Measurements from ENCODE around the gene DNAAF6. TPM values are rescaled to one million over a fixed set of nuclear protein-coding genes. Genes with fewer than 3 reads are reported as not detected.

Gene DNAAF6
- total and polyA plus RNA-seq, 2 donors (not counting 3 experiments of a cell fraction or from before 2014, with no cell fraction given) = not detected

Small RNA genes lying within 50 kb of the gene (small RNA-seq; reads per million reads assigned to genes)
- not detected for gene RF00019 (ENCODE audit: insufficient read depth, insufficient read length, low read depth, low replicate concordance)

Other genes with a start within 250 kb of the DNAAF6 start
- 9.6 and 12.0 TPM in 2 replicates for gene MORC4, start 206.4 kb upstream of the DNAAF6 start, total RNA-seq
- gene MORC4, start 206.4 kb upstream of the DNAAF6 start, polyA plus RNA-seq = 3.3 and 4.3 TPM in 2 replicates
- gene RBM41, start 87.8 kb upstream of the DNAAF6 start, total RNA-seq = 13.0 and 16.0 TPM in 2 replicates
- gene RBM41, start 87.8 kb upstream of the DNAAF6 start, polyA plus RNA-seq = 1.1 and 1.5 TPM in 2 replicates
- gene NUP62CL, start 178 bp upstream of the DNAAF6 start, total RNA-seq = not detected in 2 replicates
- not detected in 2 replicates for gene NUP62CL, start 178 bp upstream of the DNAAF6 start, polyA plus RNA-seq
- gene FRMPD3, start 243.0 kb downstream of the DNAAF6 start, total RNA-seq = not detected in 2 replicates
- gene FRMPD3, start 243.0 kb downstream of the DNAAF6 start, polyA plus RNA-seq = not detected in 2 replicates

All from endothelial cell of umbilical vein (primary cell).